WTC11 (cell line): ENCODE results near the gene PDZK1IP1. TPM values are rescaled to one million over a fixed set of nuclear protein-coding genes. Genes with fewer than 3 reads are reported as not detected.
A peak's percentile ranks its signal among the peaks of the same experiment; 100 is the strongest.

Source experiments
- ATAC-seq: fragments of 200-7000 bp; cut with Tn5 transposase; 2 replicates; pipeline ENCODE4 v1.10.0; 2021; ENCODE audit warnings: mild to moderate bottlenecking, moderate library complexity
- CTCF ChIA-PET: fragments of 300-600 bp; sonication (Branson Sonifier 250); formaldehyde crosslinking; loops from one replicate; lab custom pipeline; 2021; ENCODE audit warnings: antibody characterized with exemption; lab: Charles Lee
- POLR2A ChIA-PET: fragments of 350-600 bp; sonication (Branson Sonifier 250); formaldehyde crosslinking; loops from one replicate; lab custom pipeline; 2021; ENCODE audit warnings: antibody characterized with exemption; lab: Charles Lee
- DNase-seq: peaks from one replicate; pipeline ENCODE4 v3.0.0; 2021; ENCODE audit warnings: low spot score
- H3K27ac Mint-ChIP-seq: 2 replicates; pipeline ENCODE4 v1.8.0; 2021; ENCODE audit warnings: mixed read lengths
- H3K27me3 Mint-ChIP-seq: 2 replicates; pipeline ENCODE4 v1.8.0; 2021; ENCODE audit warnings: low read depth, mild to moderate bottlenecking, moderate library complexity, mixed read lengths
- H3K36me3 Mint-ChIP-seq: 2 replicates; pipeline ENCODE4 v1.8.0; 2021; ENCODE audit warnings: mixed read lengths
- H3K4me1 Mint-ChIP-seq: 2 replicates; pipeline ENCODE4 v1.8.0; 2022; ENCODE audit warnings: mixed read lengths
- H3K4me3 Mint-ChIP-seq: 2 replicates; pipeline ENCODE4 v1.8.0; 2021; ENCODE audit warnings: mild to moderate bottlenecking, moderate library complexity, mixed read lengths
- H3K9me3 Mint-ChIP-seq: 2 replicates; pipeline ENCODE4 v1.8.0; 2021; ENCODE audit warnings: mixed read lengths
- CREB1 ChIP-seq: sonication (generic); formaldehyde crosslinking; IDR thresholded peaks from 2 replicates; pipeline ENCODE4 v1.8.0; 2023; ENCODE audit warnings: mild to moderate bottlenecking, missing genetic modification reagents
- FOXJ3 ChIP-seq: sonication (generic); formaldehyde crosslinking; IDR thresholded peaks from 2 replicates; pipeline ENCODE4 v1.9.0; 2021; ENCODE audit warnings: missing genetic modification reagents, mild to moderate bottlenecking, borderline replicate concordance
- FOXP4 ChIP-seq: sonication (generic); formaldehyde crosslinking; IDR thresholded peaks from 2 replicates; pipeline ENCODE4 v1.8.0; 2022; ENCODE audit warnings: mild to moderate bottlenecking, missing genetic modification reagents
- GRHL2 ChIP-seq: fragments of 250-450 bp; sonication (Bioruptor Pico); IDR thresholded peaks from 2 replicates; pipeline ENCODE4 v1.8.0; 2022; ENCODE audit warnings: mild to moderate bottlenecking, moderate library complexity; ENCODE audit not compliant: insufficient replicate concordance, severe bottlenecking
- MAX ChIP-seq: sonication (generic); formaldehyde crosslinking; IDR thresholded peaks from 2 replicates; pipeline ENCODE4 v1.8.0; 2022; ENCODE audit warnings: mild to moderate bottlenecking, missing genetic modification reagents
- MXD4 ChIP-seq: fragments of 250-450 bp; sonication (Bioruptor Pico); IDR thresholded peaks from 2 replicates; pipeline ENCODE4 v1.8.0; 2021; ENCODE audit warnings: mild to moderate bottlenecking, moderate library complexity, borderline replicate concordance
- MYBL2 ChIP-seq: sonication (generic); formaldehyde crosslinking; IDR thresholded peaks from 2 replicates; pipeline ENCODE4 v1.8.1; 2023; ENCODE audit warnings: mild to moderate bottlenecking, moderate library complexity, missing genetic modification reagents
- NFATC4 ChIP-seq: fragments of 250-450 bp; sonication (Bioruptor Pico); IDR thresholded peaks from 2 replicates; pipeline ENCODE4 v1.9.0; 2021; ENCODE audit warnings: mild to moderate bottlenecking
- NFYB ChIP-seq: sonication (generic); formaldehyde crosslinking; conservative IDR thresholded peaks from 2 replicates; pipeline ENCODE4 v1.8.0; 2022; ENCODE audit warnings: low read depth, missing genetic modification reagents
- NR2C2 ChIP-seq: sonication (generic); formaldehyde crosslinking; IDR thresholded peaks from 2 replicates; pipeline ENCODE4 v1.8.0; 2022; ENCODE audit warnings: mild to moderate bottlenecking, missing genetic modification reagents
- PRDM15 ChIP-seq: sonication (generic); formaldehyde crosslinking; IDR thresholded peaks from 2 replicates; pipeline ENCODE4 v1.8.0; 2022; ENCODE audit warnings: missing genetic modification reagents
- RORB ChIP-seq: fragments of 250-450 bp; sonication (Bioruptor Pico); IDR thresholded peaks from 2 replicates; pipeline ENCODE4 v1.9.0; 2021; ENCODE audit warnings: mild to moderate bottlenecking
- SOX15 ChIP-seq: fragments of 250-450 bp; sonication (Bioruptor Pico); IDR thresholded peaks from 2 replicates; pipeline ENCODE4 v1.9.0; 2021; ENCODE audit warnings: mild to moderate bottlenecking
- STAT6 ChIP-seq: sonication (generic); formaldehyde crosslinking; conservative IDR thresholded peaks from 2 replicates; pipeline ENCODE4 v1.8.1; 2023; ENCODE audit warnings: mild to moderate bottlenecking, low read depth, missing genetic modification reagents, moderate library complexity
- TCF7 ChIP-seq: sonication (generic); formaldehyde crosslinking; IDR thresholded peaks from 2 replicates; pipeline ENCODE4 v1.8.0; 2022; ENCODE audit warnings: mild to moderate bottlenecking, low read depth, missing genetic modification reagents, moderate library complexity
- total RNA-seq: library from RNA; stranded (reverse); gene quantifications from 3 replicates; pipeline ENCODE4 v1.2.3, GENCODE V29; 2021

Gene PDZK1IP1
- total RNA-seq, 1 experiment from 2014 or later = not detected

GRCh38 chr1:47229886-47230691, 40.3 kb upstream of the PDZK1IP1 start (continued):
- TF ChIP-seq STAT6 (CRISPR knock-in tag) = no peak
- no peak for TF ChIP-seq CREB1
- TF ChIP-seq FOXP4 = no peak
- no peak for TF ChIP-seq SOX15
- TF ChIP-seq FOXJ3 (CRISPR knock-in tag) = no peak
- no peak for TF ChIP-seq GRHL2 (CRISPR knock-in tag)
- no peak for TF ChIP-seq TCF7 (CRISPR knock-in tag)
- TF ChIP-seq MYBL2 = no peak
- TF ChIP-seq NFYB (CRISPR knock-in tag) = no peak
- TF ChIP-seq NR2C2 (CRISPR knock-in tag) = no peak
- TF ChIP-seq MAX (CRISPR knock-in tag) = no peak
- TF ChIP-seq NFATC4 = no peak
- no peak for TF ChIP-seq RORB (CRISPR knock-in tag)
- TF ChIP-seq, all 79 proteins: peak for 0

- ChIA-PET POLR2A (interaction anchor here (0.6 kb wide), 1 partner anchor 152 kb away, joined by 3 read pairs; no protein-coding TSS in a partner anchor), CTCF (interaction anchor here (1.1 to 3.9 kb wide), 4 partner anchors 36 to 207 kb away, joined by 3 to 25 read pairs (median 11); partner anchors contain the start of gene PDZK1IP1)
- no peak for TF ChIP-seq MXD4 (CRISPR knock-in tag)
- peak; percentile 81 for TF ChIP-seq PRDM15
- TF ChIP-seq, all 79 proteins: peak for 1
- H3K27ac Mint-ChIP-seq = no peak overlapping the region
- peaks cover 88% of the 10 kb centered on the region for H3K27me3 Mint-ChIP-seq
- H3K4me1 Mint-ChIP-seq = peaks cover 64% of the 10 kb centered on the region
- no peaks in the 10 kb centered on the region for H3K36me3 Mint-ChIP-seq
- DNase-seq = no peak
- H3K9me3 Mint-ChIP-seq = no peaks in the 10 kb centered on the region
- peak overlapping the region; percentile 69 for H3K4me3 Mint-ChIP-seq
- peak; percentile 6 for ATAC-seq
Observed at GRCh38 chr1:47229031-47229885, 39.4 kb upstream of the PDZK1IP1 start.
